ENCODE results near the gene CCDC90B.
"Not testable (repeated sequence)": the region's sequence is repeated elsewhere in the genome, so short reads cannot be mapped to it uniquely, and the experiment has no call there.

DNA sequence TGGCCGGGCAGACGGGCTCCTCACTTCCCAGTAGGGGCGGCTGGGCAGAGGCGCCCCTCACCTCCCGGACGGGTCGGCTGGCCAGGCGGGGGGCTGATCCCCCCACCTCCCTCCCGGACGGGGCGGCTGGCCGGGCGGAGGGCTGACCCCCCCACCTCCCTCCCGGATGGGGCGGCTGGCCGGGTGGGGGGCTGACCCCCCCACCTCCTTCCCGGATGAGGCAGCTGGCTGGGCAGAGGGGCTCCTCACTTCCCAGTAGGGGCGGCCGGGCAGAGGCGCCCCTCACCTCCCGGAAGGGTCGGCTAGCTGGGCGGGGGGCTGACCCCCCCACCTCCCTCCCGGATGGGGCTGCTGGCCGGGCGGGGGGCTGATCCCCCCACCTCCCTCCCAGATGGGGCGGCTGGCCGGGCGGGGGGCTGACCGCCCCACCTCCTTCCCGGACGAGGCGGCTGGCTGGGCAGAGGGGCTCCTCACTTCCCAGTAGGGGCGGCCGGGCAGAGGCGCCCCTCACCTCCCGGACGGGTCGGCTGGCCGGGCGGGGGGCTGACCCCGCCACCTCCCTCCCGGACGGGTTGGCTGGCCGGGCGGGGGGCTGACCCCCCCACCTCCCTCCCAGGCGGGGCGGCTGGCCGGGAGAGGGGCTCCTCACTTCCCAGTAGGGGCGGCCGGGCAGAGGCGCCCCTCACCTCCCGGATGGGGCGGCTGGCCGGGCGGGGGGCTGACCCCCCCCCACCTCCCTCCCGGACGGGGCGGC is 30.2 kb upstream of the CCDC90B start:
- TF ChIP-seq, protein P1, sequence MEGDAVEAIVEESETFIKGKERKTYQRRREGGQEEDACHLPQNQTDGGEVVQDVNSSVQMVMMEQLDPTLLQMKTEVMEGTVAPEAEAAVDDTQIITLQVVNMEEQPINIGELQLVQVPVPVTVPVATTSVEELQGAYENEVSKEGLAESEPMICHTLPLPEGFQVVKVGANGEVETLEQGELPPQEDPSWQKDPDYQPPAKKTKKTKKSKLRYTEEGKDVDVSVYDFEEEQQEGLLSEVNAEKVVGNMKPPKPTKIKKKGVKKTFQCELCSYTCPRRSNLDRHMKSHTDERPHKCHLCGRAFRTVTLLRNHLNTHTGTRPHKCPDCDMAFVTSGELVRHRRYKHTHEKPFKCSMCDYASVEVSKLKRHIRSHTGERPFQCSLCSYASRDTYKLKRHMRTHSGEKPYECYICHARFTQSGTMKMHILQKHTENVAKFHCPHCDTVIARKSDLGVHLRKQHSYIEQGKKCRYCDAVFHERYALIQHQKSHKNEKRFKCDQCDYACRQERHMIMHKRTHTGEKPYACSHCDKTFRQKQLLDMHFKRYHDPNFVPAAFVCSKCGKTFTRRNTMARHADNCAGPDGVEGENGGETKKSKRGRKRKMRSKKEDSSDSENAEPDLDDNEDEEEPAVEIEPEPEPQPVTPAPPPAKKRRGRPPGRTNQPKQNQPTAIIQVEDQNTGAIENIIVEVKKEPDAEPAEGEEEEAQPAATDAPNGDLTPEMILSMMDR (conservative IDR thresholded peaks at IDR 0.05 in 1 of 2, IDR thresholded peaks at IDR 0.05 in 1 of 2; ENCODE audit: low read depth in 1 of 2, low read length in 2 of 2) = not testable (repeated sequence)
- TF ChIP-seq EZH2 (IDR thresholded peaks at IDR 0.05; ENCODE audit: low read length, missing control alignments) = not testable (repeated sequence)
